Psoas muscle (tissue), 8 donors: Measurements from ENCODE around the gene LGALSL. TPM values are rescaled to one million over a fixed set of nuclear protein-coding genes. Genes with fewer than 3 reads are reported as not detected.

Experiments used
- ATAC-seq, 4 donors: fragments of 200-7000 bp; cut with Tn5 transposase; one replicate each; pipeline ENCODE4 v1.9.1; 2020; ENCODE audit warnings: moderate library complexity in 3 of 4, mild to moderate bottlenecking in 2 of 4
- DNase-seq, 2 donors: peaks; one replicate each; pipeline ENCODE4 v3.0.0-alpha.2; 2020
- H3K27ac ChIP-seq: fragments of 200-600 bp; one replicate; pipeline ENCODE4 v1.8.0; 2022
- H3K27me3 ChIP-seq, 3 donors: fragments of 200-600 bp in 1 of 3; one replicate each; pipeline versions ENCODE4 v1.6.1 to v1.8.0; 2013 to 2022; ENCODE audit warnings: low read length in 2 of 3, mild to moderate bottlenecking in 2 of 3, moderate library complexity in 1 of 3; ENCODE audit not compliant: insufficient read depth in 3 of 3
- H3K36me3 ChIP-seq, 2 donors: fragments of 200-600 bp in 1 of 2; one replicate each; pipeline versions ENCODE4 v1.6.1 to v1.8.0; 2013 to 2022; ENCODE audit warnings: low read depth in 1 of 2, mild to moderate bottlenecking in 1 of 2, moderate library complexity in 1 of 2; ENCODE audit not compliant: insufficient read depth in 1 of 2
- H3K4me1 ChIP-seq: fragments of 200-600 bp; one replicate; pipeline ENCODE4 v1.8.0; 2022
- H3K4me3 ChIP-seq: fragments of 200-600 bp; one replicate; pipeline ENCODE4 v1.8.0; 2022; ENCODE audit warnings: mild to moderate bottlenecking
- H3K9me3 ChIP-seq: fragments of 200-600 bp; one replicate; pipeline ENCODE4 v1.8.0; 2022
- WGBS, 3 donors: extraction: QIAGEN DNeasy Blood & Tissue Kit; methylation state at CpG; one replicate each; pipeline versions ENCODE4 v1.1.6 to v1.1.7; 2013; 5-methylcytosine and 5-hydroxymethylcytosine counted together
- intact Hi-C, 2 donors: fragments of 100-400 bp; cut with DNase I; formaldehyde crosslinking; loops; one replicate each; pipeline versions ENCODE4 v1.11.0 to v1.14.2; 2022
- polyA plus RNA-seq, 3 donors: library from polyadenylated mRNA; stranded (reverse); fragments of 200-250 nt; gene quantifications; one replicate each; pipeline ENCODE4 v1.2.3, GENCODE V29; 2013
- total RNA-seq, 4 donors: library from RNA; stranded (reverse); fragmentation: NEBNext Ultra II Directional in 2 of 4; extraction: Animal tissue kit (Norgen Biotek cat#: 25700) in 2 of 4; gene quantifications; one replicate each; pipeline versions ENCODE4 v1.2.1 to v1.2.4, GENCODE V29; 2021 to 2023
- TF ChIP-seq, protein P1 (sequence below): fragments of 200-600 bp; IDR thresholded peaks from one replicate; pipeline ENCODE4 v1.8.0; 2022; ENCODE audit warnings: antibody characterized with exemption
- donor health status: healthy with polysubstance abuse.
- donor health status: DM: no; HTN: no; CAD: no; lungs with moderate emphysema.
- donor health status: Bipolar disorder and iron deficiency.
- donor health status: healthy.
- donor health status: DM: yes; HTN: yes; CAD: no.
- donor health status: DM: no; HTN: no; CAD: no.
- donor health status: DM: no; HTN: no; CAD: no.
- donor health status: DM: yes; HTN: yes; CAD: no.

LGALSL gene
- total and polyA plus RNA-seq, 7 donors: 3.6 to 30.9 (median 11.4) TPM

DNA sequence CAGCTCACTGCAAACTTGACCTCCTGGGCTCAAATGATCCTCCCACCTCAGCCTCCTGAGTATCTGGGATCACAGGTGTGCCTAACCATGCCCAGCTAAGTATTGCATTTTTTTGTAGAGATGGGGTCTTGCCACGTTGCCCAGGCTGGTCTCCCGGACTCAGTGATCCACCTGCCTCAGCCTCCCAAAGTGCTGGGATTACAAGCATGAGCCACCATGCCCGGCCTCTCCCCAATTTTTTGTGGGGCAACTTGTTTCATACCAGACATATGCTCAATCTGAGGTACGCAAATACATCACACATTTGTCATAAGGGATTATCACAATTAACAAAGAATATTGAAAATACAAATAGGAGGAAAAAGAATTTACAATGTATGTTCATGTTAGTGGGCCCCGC, 27.7 kb downstream of the LGALSL start:
- ATAC-seq (no peak), DNase-seq (no peak)
- no peaks in the 10 kb centered on the region for H3K36me3 ChIP-seq
- H3K27ac ChIP-seq: no peak overlapping the region
- H3K4me1 ChIP-seq: no peaks in the 10 kb centered on the region
- no peak overlapping the region for H3K4me3 ChIP-seq
- H3K27me3 ChIP-seq: no peaks in the 10 kb centered on the region
- 88 to 91% (median 90%) methylated on average over 5 of the region's 5 CpGs for WGBS, 3 donors
- intact Hi-C loops: no loop called here
- TF ChIP-seq, protein P1, sequence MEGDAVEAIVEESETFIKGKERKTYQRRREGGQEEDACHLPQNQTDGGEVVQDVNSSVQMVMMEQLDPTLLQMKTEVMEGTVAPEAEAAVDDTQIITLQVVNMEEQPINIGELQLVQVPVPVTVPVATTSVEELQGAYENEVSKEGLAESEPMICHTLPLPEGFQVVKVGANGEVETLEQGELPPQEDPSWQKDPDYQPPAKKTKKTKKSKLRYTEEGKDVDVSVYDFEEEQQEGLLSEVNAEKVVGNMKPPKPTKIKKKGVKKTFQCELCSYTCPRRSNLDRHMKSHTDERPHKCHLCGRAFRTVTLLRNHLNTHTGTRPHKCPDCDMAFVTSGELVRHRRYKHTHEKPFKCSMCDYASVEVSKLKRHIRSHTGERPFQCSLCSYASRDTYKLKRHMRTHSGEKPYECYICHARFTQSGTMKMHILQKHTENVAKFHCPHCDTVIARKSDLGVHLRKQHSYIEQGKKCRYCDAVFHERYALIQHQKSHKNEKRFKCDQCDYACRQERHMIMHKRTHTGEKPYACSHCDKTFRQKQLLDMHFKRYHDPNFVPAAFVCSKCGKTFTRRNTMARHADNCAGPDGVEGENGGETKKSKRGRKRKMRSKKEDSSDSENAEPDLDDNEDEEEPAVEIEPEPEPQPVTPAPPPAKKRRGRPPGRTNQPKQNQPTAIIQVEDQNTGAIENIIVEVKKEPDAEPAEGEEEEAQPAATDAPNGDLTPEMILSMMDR: no peak
- no peaks in the 10 kb centered on the region for H3K9me3 ChIP-seq

DNA sequence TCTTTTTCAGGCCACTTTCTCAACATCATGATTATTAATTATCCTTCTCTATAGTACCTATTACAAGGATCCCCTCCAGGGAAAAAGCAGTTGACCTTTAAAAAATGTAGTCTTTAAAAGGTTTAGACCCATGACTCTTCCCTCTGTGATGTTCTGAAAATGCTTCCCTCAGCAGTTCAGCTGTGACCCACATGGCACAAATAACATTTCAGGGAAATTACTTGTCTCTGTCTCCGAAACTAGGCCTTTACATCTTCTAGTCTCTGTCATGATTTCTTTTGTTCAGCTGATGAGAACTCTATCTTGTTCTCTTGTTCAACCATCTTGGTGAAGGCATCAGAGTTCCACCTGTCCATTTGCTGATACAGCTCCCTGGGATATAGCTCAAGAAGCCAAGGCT, 28.3 kb downstream of the LGALSL start:
- intact Hi-C loops: no loop called here
- 85 to 95% (median 88%) methylated on average over 1 of the region's 1 CpG for WGBS, 3 donors
- no peaks in the 10 kb centered on the region for H3K36me3 ChIP-seq
- H3K27ac ChIP-seq: no peak overlapping the region
- no peak overlapping the region for H3K4me3 ChIP-seq
- H3K27me3 ChIP-seq: no peaks in the 10 kb centered on the region
- TF ChIP-seq, protein P1: no peak
- ATAC-seq (no peak), DNase-seq (no peak)
- no peaks in the 10 kb centered on the region for H3K4me1 ChIP-seq
- no peaks in the 10 kb centered on the region for H3K9me3 ChIP-seq

DNA sequence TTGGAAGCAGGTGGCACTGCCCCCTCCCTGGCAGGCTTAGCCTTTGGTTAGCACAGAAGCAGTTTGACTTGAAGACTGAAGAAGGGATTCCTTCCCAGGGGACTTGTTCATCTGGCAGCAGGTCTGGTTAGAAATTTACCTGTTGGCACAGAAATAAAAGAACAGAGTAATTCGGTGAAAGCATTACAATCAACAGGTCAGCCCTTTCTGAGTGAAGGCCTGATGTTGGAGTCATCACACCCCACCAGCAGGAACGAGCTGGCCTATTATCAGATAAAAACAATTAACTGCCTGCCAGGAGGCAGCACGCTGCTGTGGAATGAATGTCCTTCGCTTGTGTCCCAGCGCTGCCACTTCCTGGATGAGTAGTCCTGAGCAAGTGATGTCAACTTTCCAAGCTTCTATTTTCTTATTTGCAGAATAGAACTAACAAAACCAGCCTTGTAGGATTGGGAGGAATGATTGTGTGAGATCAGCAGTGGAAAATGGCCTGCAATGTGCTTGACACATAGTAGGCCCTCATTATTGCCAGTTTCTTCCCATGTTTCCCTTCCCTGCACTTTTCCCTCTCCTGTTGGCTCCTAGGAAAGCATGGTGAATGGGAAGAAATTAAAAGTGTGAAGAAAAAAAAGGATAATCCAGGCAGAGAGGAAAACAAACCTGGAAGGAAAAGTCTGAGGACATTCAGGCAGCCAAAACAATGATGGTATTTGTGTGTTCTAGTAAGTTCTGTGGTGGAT, 29.0 kb downstream of the LGALSL start:
- H3K27me3 ChIP-seq: no peaks in the 10 kb centered on the region
- no peaks in the 10 kb centered on the region for H3K36me3 ChIP-seq
- intact Hi-C loops: no loop called here
- H3K4me1 ChIP-seq: no peaks in the 10 kb centered on the region
- no peak overlapping the region for H3K4me3 ChIP-seq
- ATAC-seq (no peak), DNase-seq (no peak)
- TF ChIP-seq, protein P1: no peak
- H3K27ac ChIP-seq: no peak overlapping the region
- H3K9me3 ChIP-seq: no peaks in the 10 kb centered on the region
- 52 to 57% (median 56%) methylated on average over 5 of the region's 5 CpGs for WGBS, 3 donors

DNA sequence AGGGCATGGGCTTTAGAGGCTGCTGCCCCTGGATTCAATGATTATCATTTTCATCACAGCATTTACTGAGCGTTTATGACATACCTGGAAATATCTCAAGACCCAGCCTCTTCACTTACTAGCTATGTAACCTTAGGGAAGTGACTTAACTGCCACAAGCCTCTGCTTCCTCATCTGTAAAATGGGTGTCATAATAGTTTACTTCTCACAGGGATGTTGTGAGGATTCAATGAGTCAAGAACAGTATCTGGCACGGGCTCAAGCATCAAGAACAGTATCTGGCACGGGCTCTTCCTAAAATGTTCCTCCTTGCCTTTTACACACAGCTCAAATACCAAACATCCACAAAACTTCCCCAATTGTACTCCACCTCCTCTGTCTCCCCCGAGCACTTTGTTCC, 31.4 kb downstream of the LGALSL start:
- ATAC-seq (no peak), DNase-seq (no peak)
- no peaks in the 10 kb centered on the region for H3K9me3 ChIP-seq
- H3K27ac ChIP-seq: no peak overlapping the region
- H3K36me3 ChIP-seq: no peaks in the 10 kb centered on the region
- intact Hi-C loops: no loop called here
- 60 to 69% (median 66%) methylated on average over 4 of the region's 4 CpGs for WGBS, 3 donors
- TF ChIP-seq, protein P1: no peak
- no peaks in the 10 kb centered on the region for H3K27me3 ChIP-seq
- H3K4me1 ChIP-seq: peaks cover 5% of the 10 kb centered on the region
- no peak overlapping the region for H3K4me3 ChIP-seq

DNA sequence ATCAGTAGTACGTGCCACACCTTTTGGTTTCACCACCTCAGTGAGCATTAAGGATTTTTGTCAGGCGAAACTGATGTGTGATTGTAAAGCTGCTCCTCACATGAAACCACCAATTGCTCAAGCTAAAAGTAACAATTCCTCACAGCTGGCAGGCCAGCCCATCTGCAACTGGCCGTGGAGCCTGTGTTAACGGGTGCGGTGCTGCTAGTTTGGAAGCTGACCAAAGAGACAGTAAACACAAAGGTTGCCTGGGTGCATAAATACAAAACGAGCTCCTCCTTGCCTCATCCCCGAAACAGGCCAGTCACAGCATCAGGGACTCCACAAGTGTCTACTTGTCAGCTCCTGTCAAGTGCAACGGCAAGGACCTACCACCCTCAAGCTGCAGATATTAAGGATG, 32.0 kb downstream of the LGALSL start:
- Histone ChIP-seq H3K4me3 (no peak overlapping the region), H3K36me3 (no peaks in the 10 kb centered on the region), H3K27ac (no peak overlapping the region), H3K9me3 (no peaks in the 10 kb centered on the region), H3K4me1 (peaks cover 5% of the 10 kb centered on the region), H3K27me3 (no peaks in the 10 kb centered on the region)
- ATAC-seq: peak in 1 of 4 donors; percentile 39
- 23 to 37% (median 30%) methylated on average over 8 of the region's 8 CpGs for WGBS, 3 donors
- TF ChIP-seq, protein P1: no peak
- peak; percentile 22 to 63 for DNase-seq
- intact Hi-C loops: no loop called here
